Measurements from ENCODE around the gene HOATZ.
A peak's percentile ranks its signal among the peaks of the same experiment; 100 is the strongest.

The HOATZ gene

GRCh38 chr11:111550258-111550657 lies 35.7 kb downstream of the HOATZ start:
- DNase-seq, result no peak

- DNase-seq, result no peak
Measured at GRCh38 chr11:111554532-111554931, 40.0 kb downstream of the HOATZ start.

- no peak for DNase-seq
Measured at GRCh38 chr11:111555255-111555654, 40.7 kb downstream of the HOATZ start.

- DNase-seq, result no peak
Measured at GRCh38 chr11:111557425-111558111, 43.0 kb downstream of the HOATZ start.

- DNase-seq, result no peak
Measured at GRCh38 chr11:111559800-111560464, 45.4 kb downstream of the HOATZ start.

- DNase-seq, result no peak
Measured at GRCh38 chr11:111560800-111561199, 46.2 kb downstream of the HOATZ start.

- no peak for DNase-seq
Measured at GRCh38 chr11:111561306-111561705, 46.7 kb downstream of the HOATZ start.

- no peak for DNase-seq
Measured at GRCh38 chr11:111561791-111562325, 47.3 kb downstream of the HOATZ start.

- DNase-seq, result no peak
Measured at GRCh38 chr11:111562692-111563389, 48.3 kb downstream of the HOATZ start.

GRCh38 chr11:111565114-111565720 lies 50.6 kb downstream of the HOATZ start:
- DNase-seq, result peak; percentile 54

- no peak for DNase-seq
Measured at GRCh38 chr11:111566324-111566723, 51.7 kb downstream of the HOATZ start.

GRCh38 chr11:111569476-111569875 lies 54.9 kb downstream of the HOATZ start:
- DNase-seq, result no peak

- no peak for DNase-seq
Measured at GRCh38 chr11:111570796-111571195, 56.2 kb downstream of the HOATZ start.

GRCh38 chr11:111571829-111572501 lies 57.4 kb downstream of the HOATZ start:
- DNase-seq, result no peak

- no peak for DNase-seq
Measured at GRCh38 chr11:111572581-111572980, 58.0 kb downstream of the HOATZ start.

- no peak for DNase-seq
Measured at GRCh38 chr11:111573821-111574249, 59.3 kb downstream of the HOATZ start.

- no peak for DNase-seq
Measured at GRCh38 chr11:111574373-111575225, 60.0 kb downstream of the HOATZ start.

- DNase-seq, result no peak
Measured at GRCh38 chr11:111575740-111576139, 61.2 kb downstream of the HOATZ start.

GRCh38 chr11:111577821-111578220 lies 63.2 kb downstream of the HOATZ start:
- DNase-seq, result no peak

- DNase-seq, result no peak
Measured at GRCh38 chr11:111581341-111581740, 66.8 kb downstream of the HOATZ start.

GRCh38 chr11:111582163-111582562 lies 67.6 kb downstream of the HOATZ start:
- DNase-seq, result no peak

GRCh38 chr11:111582881-111583280 lies 68.3 kb downstream of the HOATZ start:
- DNase-seq, result no peak

All from stimulated activated CD4-positive, alpha-beta T cell treated with anti-CD3 and anti-CD28 coated beads, Interleukin-12 subunit alpha, Interleukin-12 subunit beta, amount 100 ng/mL, for 4 hours (primary cell).